MCF 10A (cell line): Measurements from ENCODE around the gene RANGAP1. TPM values are rescaled to one million over a fixed set of nuclear protein-coding genes. Genes with fewer than 3 reads are reported as not detected.
A peak's percentile ranks its signal among the peaks of the same experiment; 100 is the strongest.

Experiments
- BruUV-seq: library from RNA; stranded (reverse); fragments of 400-500 nt; replicated peaks from 2 replicates; lab custom pipeline; 2021; lab: Mats Ljungman, UMichigan
- CTCF ChIA-PET: fragments of 300-600 bp; sonication (Branson Sonifier 250); formaldehyde crosslinking; extraction: SDS; loops from one replicate; lab custom pipeline; 2021; ENCODE audit warnings: antibody characterized with exemption, inconsistent platforms; lab: Yijun Ruan, JAX
- POLR2A ChIA-PET: fragments of 300-600, 350-650 bp; sonication (Branson Sonifier 250); formaldehyde crosslinking; extraction: SDS; loops from one replicate; lab custom pipeline; 2020; ENCODE audit warnings: antibody characterized with exemption, inconsistent platforms; lab: Yijun Ruan, JAX
- DNase-seq: peaks from one replicate; pipeline ENCODE4 v3.0.0-alpha.2; 2018; ENCODE audit not compliant: unreplicated experiment
- H3K27ac Mint-ChIP-seq: one replicate; pipeline ENCODE4 v1.8.0; 2022; ENCODE audit warnings: mild to moderate bottlenecking, low read depth, mixed read lengths; ENCODE audit not compliant: unreplicated experiment
- H3K27me3 Mint-ChIP-seq: one replicate; pipeline ENCODE4 v1.8.0; 2022; ENCODE audit warnings: mixed read lengths; ENCODE audit not compliant: insufficient read depth, unreplicated experiment
- H3K36me3 Mint-ChIP-seq: one replicate; pipeline ENCODE4 v1.8.0; 2022; ENCODE audit warnings: mild to moderate bottlenecking, moderate library complexity, mixed read lengths; ENCODE audit not compliant: insufficient read depth, unreplicated experiment
- H3K4me1 Mint-ChIP-seq: one replicate; pipeline ENCODE4 v1.8.0; 2022; ENCODE audit warnings: mixed read lengths; ENCODE audit not compliant: insufficient read depth, unreplicated experiment
- H3K4me3 Mint-ChIP-seq: one replicate; pipeline ENCODE4 v1.8.0; 2022; ENCODE audit warnings: mild to moderate bottlenecking, moderate library complexity, mixed read lengths; ENCODE audit not compliant: unreplicated experiment
- H3K9me3 Mint-ChIP-seq: one replicate; pipeline ENCODE4 v1.8.0; 2022; ENCODE audit warnings: mixed read lengths; ENCODE audit not compliant: unreplicated experiment
- CTCF ChIP-seq: fragments of 200-600 bp; IDR thresholded peaks from one replicate; pipeline ENCODE4 v1.8.0; 2022; ENCODE audit warnings: antibody characterized with exemption, mild to moderate bottlenecking; ENCODE audit not compliant: unreplicated experiment
- intact Hi-C: fragments of 100-400 bp; cut with micrococcal nuclease; formaldehyde crosslinking; loops from 2 replicates; pipeline ENCODE4 v1.14.1; 2022
- total RNA-seq: library from RNA; stranded (reverse); gene quantifications from 2 replicates; pipeline ENCODE4 v1.2.3, GENCODE V29; 2022

Gene RANGAP1
- total RNA-seq, 1 experiment from 2014 or later: 117 TPM

DNA sequence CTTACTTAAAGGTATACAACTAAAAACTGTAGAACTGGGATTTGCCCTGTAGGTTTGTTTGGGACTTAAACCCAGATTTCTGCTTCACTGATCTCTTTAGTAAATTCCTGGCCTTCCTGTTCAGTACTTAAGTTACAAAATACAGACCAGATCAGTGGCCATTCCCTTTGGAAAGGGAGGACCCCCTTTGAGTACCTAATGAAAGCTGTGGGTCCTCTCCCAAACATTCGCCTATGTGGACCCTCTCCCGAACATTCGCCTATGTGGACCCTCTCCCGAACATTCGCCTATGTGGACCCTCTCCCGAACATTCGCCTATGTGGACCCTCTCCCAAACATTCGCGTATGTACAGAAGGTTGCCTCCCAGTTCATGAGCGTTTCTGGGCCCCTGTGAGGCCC is 70.6 kb downstream of the RANGAP1 start:
- POLR2A ChIA-PET: no interaction called here
- no peak for DNase-seq
- H3K9me3 Mint-ChIP-seq: no peaks in the 10 kb centered on the region
- intact Hi-C loops: no loop called here
- H3K4me1 Mint-ChIP-seq: peaks cover 19% of the 10 kb centered on the region
- CTCF ChIA-PET: interaction anchor here (0.6 to 0.7 kb wide), 2 partner anchors 304 to 1381 kb away, joined by 3 read pairs; no protein-coding TSS in a partner anchor
- no peaks in the 10 kb centered on the region for H3K27me3 Mint-ChIP-seq
- H3K4me3 Mint-ChIP-seq: no peak overlapping the region
- H3K27ac Mint-ChIP-seq: no peak overlapping the region
- BruUV-seq: no TSS peak
- H3K36me3 Mint-ChIP-seq: peaks cover 69% of the 10 kb centered on the region
- TF ChIP-seq CTCF: no peak

- H3K9me3 Mint-ChIP-seq: no peaks in the 10 kb centered on the region
Measured at GRCh38 chr22:41206719-41207118, 79.3 kb downstream of the RANGAP1 start.

GRCh38 chr22:41204992-41205900 is 80.7 kb downstream of the RANGAP1 start, which contains the start of gene L3MBTL2:
TSS of gene L3MBTL2 (plus strand) at chr22:41205312. CDS start at chr22:41205363, 51 bp downstream.
- peak; percentile 97 for DNase-seq
- BruUV-seq: TSS peak; percentile 77
- H3K36me3 Mint-ChIP-seq: peaks cover 27% of the 10 kb centered on the region
- no peak for TF ChIP-seq CTCF
- H3K9me3 Mint-ChIP-seq: no peaks in the 10 kb centered on the region
- H3K4me1 Mint-ChIP-seq: no peaks in the 10 kb centered on the region
- CTCF ChIA-PET: interaction anchor here (0.8 kb wide), 1 partner anchor 111 kb away, joined by 3 read pairs; no protein-coding TSS in a partner anchor
- H3K27ac Mint-ChIP-seq: peak within 1 kb of the TSS; percentile 98
- no peaks in the 10 kb centered on the region for H3K27me3 Mint-ChIP-seq
- intact Hi-C loops: loop anchor here (10.0 kb wide), 1 partner anchor 250 kb away; the partner anchor contains the start of gene RBX1
- POLR2A ChIA-PET: interaction anchor here (1.0 kb wide), 1 partner anchor 112 kb away, joined by 4 read pairs; no protein-coding TSS in a partner anchor
- peak within 1 kb of the TSS; percentile 96 for H3K4me3 Mint-ChIP-seq

More at GRCh38 chr22:41206719-41207118, 79.3 kb downstream of the RANGAP1 start:
- ChIA-PET CTCF (interaction anchor here (0.6 kb wide), 1 partner anchor 491 kb away, joined by 3 read pairs; no protein-coding TSS in a partner anchor), POLR2A (interaction anchor here (0.7 to 1.4 kb wide), 7 partner anchors 11 to 709 kb away, joined by 3 to 7 read pairs (median 4); partner anchors contain the start of gene ZC3H7B)
- intact Hi-C loops: loop anchor here (10.0 kb wide), 1 partner anchor 252 kb away; the partner anchor contains the start of gene RBX1
- Mint-ChIP-seq H3K36me3 (peaks cover 39% of the 10 kb centered on the region), H3K27ac (no peak overlapping the region), H3K27me3 (no peaks in the 10 kb centered on the region), H3K4me1 (no peaks in the 10 kb centered on the region), H3K4me3 (no peak overlapping the region)
- no peak for TF ChIP-seq CTCF
- BruUV-seq: TSS peak; percentile 17
- DNase-seq: no peak

DNA sequence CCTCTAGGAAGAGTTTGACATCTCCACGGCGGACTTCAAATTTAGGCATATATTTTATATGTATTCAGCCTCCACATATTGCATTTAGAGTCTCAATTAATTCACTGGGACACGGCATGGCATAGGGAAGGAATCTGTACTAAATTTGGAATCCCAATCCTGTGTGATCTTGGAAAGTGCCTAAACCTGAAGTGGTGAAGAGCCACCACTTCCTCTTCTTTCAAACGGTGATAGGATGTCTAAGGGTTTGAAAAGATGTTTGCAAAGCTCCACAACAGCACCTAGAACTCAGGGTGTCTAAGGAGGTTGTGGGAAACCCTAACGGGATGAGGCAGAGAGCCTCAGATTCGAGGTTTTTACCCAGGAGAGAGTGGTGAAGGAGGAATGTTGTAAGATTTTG is 81.9 kb downstream of the RANGAP1 start:
- Mint-ChIP-seq H3K9me3 (no peaks in the 10 kb centered on the region), H3K27ac (no peak overlapping the region), H3K27me3 (no peaks in the 10 kb centered on the region), H3K4me3 (no peak overlapping the region), H3K4me1 (no peaks in the 10 kb centered on the region), H3K36me3 (peaks cover 21% of the 10 kb centered on the region)
- POLR2A ChIA-PET: interaction anchor here (0.7 kb wide), 1 partner anchor 112 kb away, joined by 3 read pairs; no protein-coding TSS in a partner anchor
- no TSS peak for BruUV-seq
- TF ChIP-seq CTCF: no peak
- CTCF ChIA-PET: no interaction called here
- no peak for DNase-seq
- intact Hi-C loops: loop anchor here (10.0 kb wide), 1 partner anchor 249 kb away; the partner anchor contains the start of gene RBX1
